H1 (cell line): Measurements from ENCODE around the gene GNB1L. TPM values are rescaled to one million over a fixed set of nuclear protein-coding genes. Genes with fewer than 3 reads are reported as not detected.

Experiments
- CREB1 ChIP-seq: IDR thresholded peaks from 2 replicates; pipeline ENCODE4 v1.6.1; 2012; ENCODE audit warnings: inconsistent platforms
- E2F6 ChIP-seq: IDR thresholded peaks from 2 replicates; pipeline ENCODE4 v1.6.1; 2012; ENCODE audit warnings: inconsistent platforms
- RFX5 ChIP-seq: IDR thresholded peaks from 2 replicates; pipeline ENCODE4 v1.6.1; 2011; ENCODE audit warnings: low read depth, low read length, improper control_type of control experiment, borderline replicate concordance
- TBP ChIP-seq: IDR thresholded peaks from 2 replicates; pipeline ENCODE4 v1.6.1; 2011; ENCODE audit warnings: low read depth, low read length, improper control_type of control experiment
- polyA plus RNA-seq, 7 experiments: library from polyadenylated mRNA; depleted of rRNA in 3 of 7; stranded (reverse) in 5 of 7; unstranded in 2 of 7; fragments of >200 nt in 5 of 7; fragments of 200-250 nt in 2 of 7; gene quantifications; 1 replicate in 5 of 7; 2 replicates in 1 of 7; 4 replicates in 1 of 7; pipeline versions ENCODE4 v1.2.1 to v1.2.3, GENCODE V29; 2011 to 2013; ENCODE audit warnings: missing spikeins in 2 of 7, mixed read lengths in 2 of 7
- total RNA-seq: library from RNA; stranded (reverse); fragmentation: NEBNext Ultra II Directional; extraction: Animal tissue kit (Norgen Biotek cat#: 25700); gene quantifications from 2 replicates; pipeline ENCODE4 v1.2.1, GENCODE V29; 2021

GNB1L gene
- total and polyA plus RNA-seq, 2 of the 8 experiments (the other 6 are each of a cell fraction or from before 2014, with no cell fraction given), result 14.0 to 15.6 TPM

- no peak for TF ChIP-seq E2F6
- no peak for TF ChIP-seq RFX5
- no peak for TF ChIP-seq TBP
- TF ChIP-seq CREB1, result no peak
These were observed 60.9 kb downstream of the GNB1L start (continued) for GRCh38 chr22:19793661-19794310.
